Activated CD4-positive, alpha-beta T cell treated with anti-CD3 and anti-CD28 coated beads for 4 hours (primary cell): ENCODE data around the gene LRP2.

Experiments
- DNase-seq, 2 donors: peaks; one replicate each; pipeline ENCODE4 v3.0.0-alpha.2; 2020

The LRP2 gene

GRCh38 chr2:169232551-169233154 is 129.7 kb downstream of the LRP2 start:
- no peak for DNase-seq

- no peak for DNase-seq
These were observed 132.1 kb downstream of the LRP2 start for GRCh38 chr2:169230204-169230603.

GRCh38 chr2:169229590-169229989 is 132.7 kb downstream of the LRP2 start:
- DNase-seq = no peak

GRCh38 chr2:169225906-169226305 is 136.4 kb downstream of the LRP2 start:
- DNase-seq = no peak

GRCh38 chr2:169225233-169225750 is 137.0 kb downstream of the LRP2 start:
- no peak for DNase-seq

GRCh38 chr2:169222665-169223064 is 139.7 kb downstream of the LRP2 start:
- DNase-seq = no peak

GRCh38 chr2:169221745-169222369 is 140.5 kb downstream of the LRP2 start:
- no peak for DNase-seq

GRCh38 chr2:169210917-169211316 is 151.4 kb downstream of the LRP2 start:
- no peak for DNase-seq

GRCh38 chr2:169208026-169208425 is 154.3 kb downstream of the LRP2 start:
- no peak for DNase-seq

- DNase-seq = no peak
These were observed 157.2 kb downstream of the LRP2 start for GRCh38 chr2:169205176-169205575.

GRCh38 chr2:169203952-169204351 is 158.4 kb downstream of the LRP2 start:
- DNase-seq = no peak

GRCh38 chr2:169200756-169201155 is 161.6 kb downstream of the LRP2 start:
- DNase-seq = no peak

GRCh38 chr2:169193618-169194017 is 168.7 kb downstream of the LRP2 start:
- no peak for DNase-seq

- DNase-seq = no peak
These were observed 172.0 kb downstream of the LRP2 start for GRCh38 chr2:169190197-169190775.

- no peak for DNase-seq
These were observed 173.2 kb downstream of the LRP2 start for GRCh38 chr2:169189132-169189531.

- no peak for DNase-seq
These were observed 176.6 kb downstream of the LRP2 start for GRCh38 chr2:169185711-169186110.

GRCh38 chr2:169184074-169184473 is 178.3 kb downstream of the LRP2 start:
- DNase-seq = no peak

- DNase-seq = no peak
These were observed 179.8 kb downstream of the LRP2 start for GRCh38 chr2:169182573-169182972.

- DNase-seq = no peak
These were observed 183.4 kb downstream of the LRP2 start for GRCh38 chr2:169178804-169179390.

GRCh38 chr2:169178364-169178763 is 184.0 kb downstream of the LRP2 start:
- DNase-seq = no peak

- DNase-seq = no peak
These were observed 187.2 kb downstream of the LRP2 start for GRCh38 chr2:169175112-169175511.

- DNase-seq = no peak
These were observed 188.5 kb downstream of the LRP2 start for GRCh38 chr2:169173876-169174275.

GRCh38 chr2:169172914-169173313 is 189.4 kb downstream of the LRP2 start:
- DNase-seq = no peak

GRCh38 chr2:169172151-169172735 is 190.1 kb downstream of the LRP2 start:
- DNase-seq = no peak
